Measurements from ENCODE around the gene SMPD2.

Gene SMPD2

DNA sequence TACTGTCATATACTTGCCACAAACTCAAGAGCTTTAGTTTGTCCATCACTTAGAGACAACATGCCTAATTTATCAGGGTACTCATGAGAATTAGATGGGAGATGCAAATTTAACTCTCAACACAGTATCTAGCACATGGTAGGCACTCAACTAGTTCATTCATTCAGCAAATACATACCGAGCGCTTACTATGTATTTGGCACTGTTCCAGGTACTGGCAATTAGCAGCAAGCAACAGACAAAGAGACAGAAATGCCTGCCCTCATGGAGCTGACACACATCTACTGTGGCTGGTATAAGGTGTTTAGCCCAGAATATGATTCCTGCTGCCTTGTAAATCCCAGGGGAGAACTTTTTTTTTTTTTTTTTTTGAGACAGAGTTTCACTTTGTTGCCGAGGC, 10.3 kb downstream of the SMPD2 start:
- Mint-ChIP-seq H3K27me3 (ENCODE audit: low read depth) (no peaks in the 10 kb centered on the region), H3K4me1 (ENCODE audit: low read depth) (peaks cover 50% of the 10 kb centered on the region), H3K27ac (peak overlapping the region; percentile 27), H3K9me3 (no peaks in the 10 kb centered on the region), H3K4me3 (no peak overlapping the region), H3K36me3 (ENCODE audit: low read depth) (peaks cover 52% of the 10 kb centered on the region)
- no peak for DNase-seq (ENCODE audit: low spot score)

DNA sequence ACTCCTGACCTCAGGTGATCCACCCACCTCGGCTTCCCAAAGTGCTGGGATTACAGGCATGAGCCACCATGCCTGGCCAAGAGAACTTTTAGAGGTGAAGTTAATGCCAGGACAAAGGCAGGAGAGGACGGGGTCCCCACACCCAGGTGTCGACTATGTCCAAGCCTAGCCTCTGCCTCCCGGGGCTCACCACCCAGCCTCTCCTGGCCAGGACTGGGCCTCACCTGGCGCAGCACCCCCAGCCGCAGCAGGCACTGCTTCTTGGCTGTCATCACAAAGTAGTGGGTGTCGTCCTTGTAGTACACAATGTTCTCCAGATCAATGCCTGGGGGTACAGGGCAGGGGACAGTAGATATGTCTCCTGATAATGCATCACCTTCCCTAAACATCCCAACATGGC, 10.9 kb downstream of the SMPD2 start:
- Mint-ChIP-seq H3K9me3 (no peaks in the 10 kb centered on the region), H3K27ac (no peak overlapping the region), H3K4me1 (ENCODE audit: low read depth) (peaks cover 50% of the 10 kb centered on the region), H3K27me3 (ENCODE audit: low read depth) (no peaks in the 10 kb centered on the region), H3K36me3 (ENCODE audit: low read depth) (peaks cover 48% of the 10 kb centered on the region), H3K4me3 (no peak overlapping the region)
- DNase-seq (ENCODE audit: low spot score) = no peak

- Mint-ChIP-seq H3K27ac (peak overlapping the region; percentile 63), H3K4me1 (ENCODE audit: low read depth) (peaks cover 49% of the 10 kb centered on the region), H3K27me3 (ENCODE audit: low read depth) (no peaks in the 10 kb centered on the region), H3K9me3 (no peaks in the 10 kb centered on the region), H3K36me3 (ENCODE audit: low read depth) (peaks cover 43% of the 10 kb centered on the region), H3K4me3 (peak overlapping the region; percentile 55)
- DNase-seq (ENCODE audit: low spot score) = no peak
These were observed 11.7 kb downstream of the SMPD2 start for GRCh38 chr6:109452181-109452580.

GRCh38 chr6:109453156-109453555, 12.6 kb downstream of the SMPD2 start:
- Mint-ChIP-seq H3K9me3 (no peaks in the 10 kb centered on the region), H3K4me1 (ENCODE audit: low read depth) (peaks cover 56% of the 10 kb centered on the region), H3K27me3 (ENCODE audit: low read depth) (no peaks in the 10 kb centered on the region), H3K27ac (peak overlapping the region; percentile 15), H3K4me3 (peak overlapping the region; percentile 91), H3K36me3 (ENCODE audit: low read depth) (peaks cover 36% of the 10 kb centered on the region)
- no peak for DNase-seq (ENCODE audit: low spot score)

- DNase-seq (ENCODE audit: low spot score) = no peak
- Mint-ChIP-seq H3K4me1 (ENCODE audit: low read depth) (peaks cover 55% of the 10 kb centered on the region), H3K36me3 (ENCODE audit: low read depth) (peaks cover 35% of the 10 kb centered on the region), H3K27me3 (ENCODE audit: low read depth) (no peaks in the 10 kb centered on the region), H3K9me3 (no peaks in the 10 kb centered on the region), H3K4me3 (peak overlapping the region; percentile 91), H3K27ac (peak overlapping the region; percentile 95)
These were observed 13.3 kb downstream of the SMPD2 start for GRCh38 chr6:109453594-109454495.

DNA sequence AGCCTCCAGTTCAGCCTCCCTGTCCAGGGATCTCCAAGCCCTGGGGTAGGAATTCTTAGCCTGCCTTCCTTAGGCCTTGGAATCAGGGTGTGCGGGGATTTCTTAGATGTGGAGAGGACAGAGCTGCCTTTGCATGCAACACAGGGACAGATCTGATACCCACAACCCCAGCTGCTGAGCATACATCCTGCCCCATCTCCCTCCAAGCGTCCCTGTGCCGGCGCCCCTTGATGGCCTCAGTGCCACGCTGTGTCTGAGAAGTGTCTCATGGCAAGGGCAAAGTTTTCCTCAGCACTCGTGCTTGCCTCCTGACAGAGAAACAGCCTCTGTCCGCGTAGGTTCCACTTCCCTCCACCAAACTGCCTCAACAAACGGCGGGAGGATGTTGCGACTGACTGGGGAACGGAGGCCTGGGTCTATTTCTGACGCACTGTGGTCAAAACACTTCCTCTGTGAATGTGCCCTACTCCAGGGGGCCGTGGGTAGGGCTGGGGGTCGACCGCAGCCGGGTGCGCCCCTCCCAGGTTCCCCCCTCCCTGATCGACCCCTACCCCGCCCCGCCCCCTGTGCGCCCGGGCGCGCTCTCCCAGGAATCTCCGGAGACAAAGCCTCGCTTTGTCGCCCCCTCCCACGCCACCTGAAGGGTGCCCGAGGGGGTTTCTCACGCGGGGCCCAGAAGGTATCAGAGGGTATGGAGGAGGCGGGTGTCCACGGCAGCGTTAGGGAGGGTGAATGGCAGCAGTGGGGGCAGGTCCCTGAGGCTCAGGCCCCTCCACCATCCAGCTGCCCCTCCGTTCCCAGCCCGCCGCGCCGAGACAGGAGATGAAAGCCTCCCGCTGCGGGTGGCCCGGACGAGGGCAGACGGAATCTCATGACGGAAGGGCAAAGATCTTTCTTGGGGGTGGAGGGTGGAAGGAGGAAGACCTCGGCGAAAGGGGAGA, 14.2 kb downstream of the SMPD2 start:
- peak; percentile 58 for DNase-seq (ENCODE audit: low spot score)
- peak overlapping the region; percentile 96 for H3K4me3 Mint-ChIP-seq
- H3K27me3 Mint-ChIP-seq (ENCODE audit: low read depth) = no peaks in the 10 kb centered on the region
- peaks cover 34% of the 10 kb centered on the region for H3K36me3 Mint-ChIP-seq (ENCODE audit: low read depth)
- H3K4me1 Mint-ChIP-seq (ENCODE audit: low read depth) = peaks cover 60% of the 10 kb centered on the region
- H3K9me3 Mint-ChIP-seq = no peaks in the 10 kb centered on the region
- peak overlapping the region; percentile 97 for H3K27ac Mint-ChIP-seq

- peaks cover 55% of the 10 kb centered on the region for H3K4me1 Mint-ChIP-seq (ENCODE audit: low read depth)
- H3K36me3 Mint-ChIP-seq (ENCODE audit: low read depth) = peaks cover 28% of the 10 kb centered on the region
- peak within 1 kb of the TSS; percentile 96 for H3K4me3 Mint-ChIP-seq
- H3K27ac Mint-ChIP-seq = peak within 1 kb of the TSS; percentile 97
- DNase-seq (ENCODE audit: low spot score) = peak; percentile 69
- no peaks in the 10 kb centered on the region for H3K27me3 Mint-ChIP-seq (ENCODE audit: low read depth)
- no peaks in the 10 kb centered on the region for H3K9me3 Mint-ChIP-seq
These were observed 15.1 kb downstream of the SMPD2 start, which contains the start of gene MICAL1 for GRCh38 chr6:109455437-109456110. Gene MICAL1, minus strand, starts transcription at chr6:109455772. Its CDS starts 1,576 bp downstream, at chr6:109454196.

- Mint-ChIP-seq H3K4me3 (peak overlapping the region; percentile 58), H3K36me3 (ENCODE audit: low read depth) (peaks cover 27% of the 10 kb centered on the region), H3K4me1 (ENCODE audit: low read depth) (peaks cover 55% of the 10 kb centered on the region), H3K9me3 (peaks cover 2% of the 10 kb centered on the region), H3K27me3 (ENCODE audit: low read depth) (no peaks in the 10 kb centered on the region), H3K27ac (peak overlapping the region; percentile 15)
- DNase-seq (ENCODE audit: low spot score) = no peak
These were observed 15.6 kb downstream of the SMPD2 start for GRCh38 chr6:109456111-109456583.

- Mint-ChIP-seq H3K9me3 (peaks cover 4% of the 10 kb centered on the region), H3K4me1 (ENCODE audit: low read depth) (peaks cover 56% of the 10 kb centered on the region), H3K27me3 (ENCODE audit: low read depth) (no peaks in the 10 kb centered on the region), H3K36me3 (ENCODE audit: low read depth) (peaks cover 28% of the 10 kb centered on the region), H3K27ac (peak overlapping the region; percentile 34), H3K4me3 (peak overlapping the region; percentile 58)
- no peak for DNase-seq (ENCODE audit: low spot score)
These were observed 16.4 kb downstream of the SMPD2 start for GRCh38 chr6:109456710-109457561.

DNA sequence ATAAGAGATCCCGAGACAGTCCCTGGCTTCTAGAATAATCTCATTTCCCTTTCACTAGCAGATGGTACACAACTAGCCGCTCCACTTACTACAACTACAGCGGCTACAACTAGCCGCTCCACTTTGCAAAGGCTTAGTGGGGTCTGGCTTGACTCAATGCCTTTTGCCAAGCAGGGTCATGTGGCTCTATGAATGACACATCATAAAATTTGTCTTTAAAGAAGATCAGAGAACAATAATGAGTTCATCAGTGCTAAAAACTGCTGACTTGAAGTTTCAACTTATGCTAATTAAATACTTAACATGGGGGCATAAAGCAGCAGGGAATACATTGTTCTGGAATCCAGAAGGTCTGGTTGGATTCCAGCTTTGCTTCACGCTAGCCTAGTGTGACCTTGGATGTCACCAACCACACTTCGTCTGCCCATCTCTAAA, 17.1 kb downstream of the SMPD2 start:
- Mint-ChIP-seq H3K9me3 (peaks cover 4% of the 10 kb centered on the region), H3K27ac (peak overlapping the region; percentile 34), H3K27me3 (ENCODE audit: low read depth) (no peaks in the 10 kb centered on the region), H3K4me1 (ENCODE audit: low read depth) (peaks cover 56% of the 10 kb centered on the region), H3K4me3 (peak overlapping the region; percentile 35), H3K36me3 (ENCODE audit: low read depth) (peaks cover 28% of the 10 kb centered on the region)
- DNase-seq (ENCODE audit: low spot score) = no peak

- Mint-ChIP-seq H3K4me1 (ENCODE audit: low read depth) (peaks cover 52% of the 10 kb centered on the region), H3K36me3 (ENCODE audit: low read depth) (peaks cover 33% of the 10 kb centered on the region), H3K9me3 (peaks cover 4% of the 10 kb centered on the region), H3K27me3 (ENCODE audit: low read depth) (no peaks in the 10 kb centered on the region), H3K27ac (peak overlapping the region; percentile 96), H3K4me3 (peak overlapping the region; percentile 54)
- peak; percentile 70 for DNase-seq (ENCODE audit: low spot score)
These were observed 18.4 kb downstream of the SMPD2 start for GRCh38 chr6:109458774-109459531.

GRCh38 chr6:109460161-109460829, 19.8 kb downstream of the SMPD2 start:
- Mint-ChIP-seq H3K27ac (peak overlapping the region; percentile 69), H3K27me3 (ENCODE audit: low read depth) (no peaks in the 10 kb centered on the region), H3K36me3 (ENCODE audit: low read depth) (peaks cover 42% of the 10 kb centered on the region), H3K4me3 (no peak overlapping the region), H3K4me1 (ENCODE audit: low read depth) (peaks cover 55% of the 10 kb centered on the region), H3K9me3 (peaks cover 4% of the 10 kb centered on the region)
- no peak for DNase-seq (ENCODE audit: low spot score)

Data from T-helper 2 cell treated with Interferon-gamma antibody and Interleukin-4, amounts not matched to agents 5 μg/mL and 100 μg/mL, for 36 hours (primary cell).